Transverse colon (tissue), 4 donors: ENCODE measurements around the gene STK32C. TPM values are rescaled to one million over a fixed set of nuclear protein-coding genes. Genes with fewer than 3 reads are reported as not detected.
"Not testable (repeated sequence)": the region's sequence is repeated elsewhere in the genome, so short reads cannot be mapped to it uniquely, and the experiment has no call there.

Experiments
- DNase-seq: peaks from one replicate; pipeline ENCODE4 v3.0.0-alpha.2; 2019
- H3K27ac ChIP-seq, 4 donors: fragments of 200-600 bp; sonication (generic); 2 replicates each; pipeline ENCODE4 v1.5.1; 2016 to 2018; ENCODE audit warnings: inconsistent platforms in 4 of 4
- H3K27me3 ChIP-seq: fragments of 200-600 bp; sonication (generic); 2 replicates; pipeline ENCODE4 v1.5.1; 2017; ENCODE audit warnings: inconsistent platforms
- H3K36me3 ChIP-seq, 4 donors: fragments of 200-600 bp; sonication (generic); 2 replicates each; pipeline ENCODE4 v1.5.1; 2017 to 2019; ENCODE audit warnings: inconsistent platforms in 4 of 4
- H3K4me1 ChIP-seq, 4 donors: fragments of 200-600 bp; sonication (generic); 2 replicates each; pipeline ENCODE4 v1.5.1; 2017 to 2020; ENCODE audit warnings: inconsistent platforms in 4 of 4
- H3K4me3 ChIP-seq, 4 donors: fragments of 200-600 bp; sonication (generic); 1 replicate in 1 of 4; 2 replicates in 3 of 4; pipeline versions ENCODE4 v1.5.1 to v1.6.1; 2017 to 2019; ENCODE audit warnings: inconsistent platforms in 4 of 4
- H3K9me3 ChIP-seq, 2 donors: fragments of 200-600 bp; sonication (generic); 2 replicates each; pipeline ENCODE4 v1.5.1; 2017 to 2019; ENCODE audit warnings: inconsistent platforms in 2 of 2
- CTCF ChIP-seq, 5 experiments: fragments of 200-600 bp in 3 of 5; fragments of 450-650 bp in 2 of 5; sonication (generic) in 3 of 5; IDR thresholded peaks; 1 replicate in 2 of 5; 2 replicates in 3 of 5; pipeline ENCODE4 v1.5.1; 2016 to 2017; ENCODE audit warnings: antibody characterized with exemption in 5 of 5, inconsistent platforms in 3 of 5, mild to moderate bottlenecking in 2 of 5, moderate library complexity in 1 of 5
- EP300 ChIP-seq: sonication (generic); formaldehyde crosslinking; IDR thresholded peaks from one replicate; pipeline ENCODE4 v1.6.1; 2017; ENCODE audit warnings: antibody characterized with exemption, low read depth
- POLR2A ChIP-seq: fragments of 450-650 bp; IDR thresholded peaks from one replicate; pipeline ENCODE4 v1.6.1; 2016; ENCODE audit warnings: antibody characterized with exemption, mild to moderate bottlenecking, moderate library complexity
- POLR2AphosphoS5 ChIP-seq, 3 donors: sonication (generic); formaldehyde crosslinking; IDR thresholded peaks; one replicate each; pipeline ENCODE4 v1.6.1; 2016; ENCODE audit warnings: antibody characterized with exemption in 3 of 3
- WGBS, 2 donors: methylation state at CpG; one replicate each; pipeline ENCODE4 v1.1.5; 2018; ENCODE audit warnings: low coverage in 1 of 2; 5-methylcytosine and 5-hydroxymethylcytosine counted together
- in situ Hi-C, 4 donors: fragments of 200-750 bp; cut with MboI; loops; one replicate each; pipeline versions ENCODE4 v1.15.0 to v1.15.1; 2017; ENCODE audit warnings: low sequenced_read_pairs in 3 of 4, low pct_ligation_motif_present in 1 of 4, low pct_unique_long_range_greater_than_20kb in 1 of 4
- intact Hi-C: fragments of 100-400 bp; cut with DNase I; formaldehyde crosslinking; loops from one replicate; pipeline ENCODE4 v1.15.1; 2023; ENCODE audit warnings: low total_unique reads
- total RNA-seq, 4 donors: library from RNA; depleted of rRNA; stranded (reverse); fragments of >200 nt; gene quantifications; one replicate each; pipeline ENCODE4 v1.1.0, GENCODE V29; 2016

STK32C gene
- total RNA-seq, 4 donors from 2014 or later: 2.2 to 7.8 (median 3.7) TPM; not detected in 1

- H3K36me3 ChIP-seq, in situ Hi-C loops, H3K4me3 ChIP-seq, H3K9me3 ChIP-seq, H3K27ac ChIP-seq, H3K27me3 ChIP-seq, intact Hi-C loops, DNase-seq: not testable (repeated sequence)
- 72% methylated on average over 2 of the region's 7 CpGs; no CpG with 5 or more reads in 1 of the 2 donors for WGBS, 2 donors
- H3K4me1 ChIP-seq: peaks cover 0 to 10% (median 4%) of the 10 kb centered on the region in 4 donors
These were observed 148.2 kb downstream of the STK32C start for GRCh38 chr10:132159302-132160230.

GRCh38 chr10:132158823-132159222 lies 148.9 kb downstream of the STK32C start:
- Histone ChIP-seq H3K27ac (no peak overlapping the region), H3K27me3 (no peaks in the 10 kb centered on the region), H3K36me3 (no peaks in the 10 kb centered on the region), H3K4me3 (no peak overlapping the region), H3K9me3 (no peaks in the 10 kb centered on the region), H3K4me1 (peaks cover 0 to 10% (median 4%) of the 10 kb centered on the region in 4 donors)
- TF ChIP-seq POLR2A (no peak), CTCF (IDR thresholded peaks at IDR 0.05) (no peak)
- intact Hi-C loops: no loop called here
- in situ Hi-C loops: no loop called here
- DNase-seq: no peak
- 75% methylated on average over 7 of the region's 7 CpGs; no CpG with 5 or more reads in 1 of the 2 donors for WGBS, 2 donors

- DNase-seq: no peak
- intact Hi-C loops (no loop called here), in situ Hi-C loops (no loop called here)
- H3K4me1 ChIP-seq: peaks cover 0 to 10% (median 4%) of the 10 kb centered on the region in 4 donors
- no peak overlapping the region for H3K27ac ChIP-seq
- H3K4me3 ChIP-seq: no peak overlapping the region
- no peaks in the 10 kb centered on the region for H3K9me3 ChIP-seq
- no peaks in the 10 kb centered on the region for H3K36me3 ChIP-seq
- TF ChIP-seq EP300: no peak
- no peak for TF ChIP-seq CTCF (IDR thresholded peaks at IDR 0.05)
- TF ChIP-seq POLR2A: no peak
- TF ChIP-seq POLR2AphosphoS5 (IDR thresholded peaks at IDR 0.05): no peak
- H3K27me3 ChIP-seq: no peaks in the 10 kb centered on the region
- WGBS, 2 donors: 0 to 49% methylated on average over 1 to 2 of the region's 2 CpGs
These were observed 149.5 kb downstream of the STK32C start for GRCh38 chr10:132158122-132158741.

Other genes starting within 250 kb of the STK32C start
- gene JAKMIP3, start 242.0 kb downstream of the STK32C start, total RNA-seq: 1 to 10 TPM in 1 of 4 donors, under 1 TPM in 3; 0.14 to 1.1 (median 0.28) TPM
- gene DPYSL4, start 121.0 kb downstream of the STK32C start, total RNA-seq: under 1 TPM in 1 of 4 donors, not detected in 3; 0.79 TPM
- gene LRRC27, start 24.2 kb upstream of the STK32C start, total RNA-seq: 10 to 100 TPM in 1 of 4 donors, 1 to 10 TPM in 2, not detected in 1; 5.9 to 69.5 (median 8.3) TPM
- 100 to 1,000 TPM in 1 of 4 donors, 10 to 100 TPM in 3; 45.9 to 129 (median 61.2) TPM for gene PWWP2B, start 89.2 kb upstream of the STK32C start, total RNA-seq
- gene INPP5A, start 229.8 kb upstream of the STK32C start, total RNA-seq: 10 to 100 TPM; 34.8 to 80.8 (median 52.8) TPM